Thyroid gland (tissue), 4 donors: Measurements from ENCODE around the gene KIAA1755. TPM values are rescaled to one million over a fixed set of nuclear protein-coding genes. Genes with fewer than 3 reads are reported as not detected.
A peak's percentile ranks its signal among the peaks of the same experiment; 100 is the strongest.

Experiments
- DNase-seq, 2 donors: peaks; one replicate each; pipeline ENCODE4 v3.0.0-alpha.2; 2019
- H3K27ac ChIP-seq, 3 donors: fragments of 200-600 bp; sonication (generic); 1 replicate in 2 of 3; 2 replicates in 1 of 3; pipeline ENCODE4 v1.5.1; 2016 to 2019; ENCODE audit warnings: mild to moderate bottlenecking in 1 of 3, moderate library complexity in 1 of 3
- H3K27me3 ChIP-seq: fragments of 200-600 bp; sonication (generic); one replicate; pipeline ENCODE4 v1.5.1; 2019
- H3K36me3 ChIP-seq, 2 donors: fragments of 200-600 bp; sonication (generic); one replicate each; pipeline ENCODE4 v1.5.1; 2016 to 2019
- H3K4me1 ChIP-seq, 2 donors: fragments of 200-600 bp; sonication (generic); one replicate each; pipeline ENCODE4 v1.5.1; 2017 to 2019
- H3K4me3 ChIP-seq, 3 donors: fragments of 200-600 bp; sonication (generic); replicated peaks in 1 of 3; 1 replicate in 2 of 3; 2 replicates in 1 of 3; pipeline ENCODE4 v1.5.1; 2016; ENCODE audit warnings: mild to moderate bottlenecking in 1 of 3
- H3K9me3 ChIP-seq: fragments of 200-600 bp; sonication (generic); one replicate; pipeline ENCODE4 v1.5.1; 2017
- POLR2A ChIP-seq, 2 donors: fragments of 450-650 bp; IDR thresholded peaks; one replicate each; pipeline ENCODE4 v1.6.1; 2017; ENCODE audit warnings: antibody characterized with exemption in 2 of 2, mild to moderate bottlenecking in 2 of 2, moderate library complexity in 1 of 2
- WGBS, 2 donors: methylation state at CpG; one replicate each; pipeline ENCODE4 v1.1.5; 2017; 5-methylcytosine and 5-hydroxymethylcytosine counted together
- intact Hi-C: fragments of 100-400 bp; cut with DNase I; formaldehyde crosslinking; loops from one replicate; pipeline ENCODE4 v1.15.1; 2023
- total RNA-seq, 4 donors: library from RNA; depleted of rRNA; stranded (reverse); fragments of >200 nt; gene quantifications; one replicate each; pipeline ENCODE4 v1.2.3, GENCODE V29; 2016
- TF ChIP-seq, protein P1 (sequence below), 6 experiments: fragments of 200-600 bp in 3 of 6; fragments of 450-650 bp in 3 of 6; sonication (generic) in 3 of 6; IDR thresholded peaks; one replicate each; pipeline ENCODE4 v1.5.1; 2016 to 2019; ENCODE audit warnings: antibody characterized with exemption in 6 of 6, mild to moderate bottlenecking in 2 of 6, inconsistent platforms in 1 of 6, moderate library complexity in 1 of 6

KIAA1755 gene
- total RNA-seq, 4 donors from 2014 or later, result 1.0 to 5.5 (median 1.7) TPM

DNA sequence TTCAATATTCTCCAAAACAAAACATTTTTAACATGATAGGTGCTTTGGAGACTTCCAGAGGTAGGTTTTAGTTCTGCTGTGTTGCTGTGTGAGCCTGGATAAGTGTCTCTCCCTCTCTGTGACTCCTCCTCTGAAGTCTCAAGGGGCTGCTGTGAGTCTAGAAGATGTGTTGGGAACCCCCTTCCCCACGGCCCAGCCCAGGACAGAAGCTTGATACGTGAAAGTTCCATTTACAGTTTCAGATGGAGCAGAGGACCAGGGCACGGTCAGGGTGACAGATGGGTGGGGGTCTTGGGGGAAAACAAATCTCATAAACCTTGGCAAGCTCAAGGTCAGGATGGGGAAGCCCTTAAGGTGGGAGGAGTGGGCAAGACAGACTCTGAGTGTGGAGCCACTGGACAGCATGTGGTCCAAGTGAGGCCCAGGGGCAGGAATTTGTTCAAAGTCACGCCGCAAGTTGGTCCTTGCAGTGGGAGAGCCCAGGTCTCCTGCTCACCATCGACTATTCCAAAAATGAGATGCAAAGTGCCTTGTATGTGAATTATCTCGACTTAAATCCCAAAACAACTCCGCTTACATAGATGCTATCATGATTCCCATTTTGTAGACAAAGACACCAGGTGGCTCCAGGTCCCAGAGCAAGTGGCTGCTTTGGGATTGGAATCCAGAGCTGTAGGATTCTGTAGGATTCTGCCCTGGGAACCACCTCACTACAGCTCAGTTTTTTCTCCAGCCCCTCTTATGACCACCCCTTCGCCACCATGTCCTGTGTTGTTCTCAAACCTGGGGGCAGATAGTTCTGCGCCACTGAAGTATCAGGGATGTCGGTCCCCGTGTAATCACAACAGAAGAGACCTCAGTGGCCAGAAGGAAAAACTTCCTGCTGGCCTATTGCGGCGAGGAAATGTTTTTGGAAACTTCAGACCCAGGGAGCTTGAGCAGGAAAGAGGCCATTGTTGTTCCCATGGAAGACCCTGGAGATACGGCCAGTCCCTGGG, 97.4 kb downstream of the KIAA1755 start:
- Histone ChIP-seq H3K27ac (peak overlapping the region in 2 of 3 donors; percentile 5 to 31), H3K27me3 (no peaks in the 10 kb centered on the region), H3K4me3 (no peak overlapping the region), H3K9me3 (no peaks in the 10 kb centered on the region), H3K4me1 (peaks cover 0 to 24% of the 10 kb centered on the region in 2 donors), H3K36me3 (no peaks in the 10 kb centered on the region)
- intact Hi-C loops, result loop anchor here (5.0 kb wide), 1 partner anchor 86 kb away; no protein-coding TSS in a partner anchor
- DNase-seq, result no peak
- WGBS, 2 donors, result 67 to 71% methylated on average over 15 of the region's 15 CpGs
- no peak for TF ChIP-seq POLR2A (IDR thresholded peaks at IDR 0.05)
- TF ChIP-seq, protein P1, sequence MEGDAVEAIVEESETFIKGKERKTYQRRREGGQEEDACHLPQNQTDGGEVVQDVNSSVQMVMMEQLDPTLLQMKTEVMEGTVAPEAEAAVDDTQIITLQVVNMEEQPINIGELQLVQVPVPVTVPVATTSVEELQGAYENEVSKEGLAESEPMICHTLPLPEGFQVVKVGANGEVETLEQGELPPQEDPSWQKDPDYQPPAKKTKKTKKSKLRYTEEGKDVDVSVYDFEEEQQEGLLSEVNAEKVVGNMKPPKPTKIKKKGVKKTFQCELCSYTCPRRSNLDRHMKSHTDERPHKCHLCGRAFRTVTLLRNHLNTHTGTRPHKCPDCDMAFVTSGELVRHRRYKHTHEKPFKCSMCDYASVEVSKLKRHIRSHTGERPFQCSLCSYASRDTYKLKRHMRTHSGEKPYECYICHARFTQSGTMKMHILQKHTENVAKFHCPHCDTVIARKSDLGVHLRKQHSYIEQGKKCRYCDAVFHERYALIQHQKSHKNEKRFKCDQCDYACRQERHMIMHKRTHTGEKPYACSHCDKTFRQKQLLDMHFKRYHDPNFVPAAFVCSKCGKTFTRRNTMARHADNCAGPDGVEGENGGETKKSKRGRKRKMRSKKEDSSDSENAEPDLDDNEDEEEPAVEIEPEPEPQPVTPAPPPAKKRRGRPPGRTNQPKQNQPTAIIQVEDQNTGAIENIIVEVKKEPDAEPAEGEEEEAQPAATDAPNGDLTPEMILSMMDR (IDR thresholded peaks at IDR 0.05), result no peak

DNA sequence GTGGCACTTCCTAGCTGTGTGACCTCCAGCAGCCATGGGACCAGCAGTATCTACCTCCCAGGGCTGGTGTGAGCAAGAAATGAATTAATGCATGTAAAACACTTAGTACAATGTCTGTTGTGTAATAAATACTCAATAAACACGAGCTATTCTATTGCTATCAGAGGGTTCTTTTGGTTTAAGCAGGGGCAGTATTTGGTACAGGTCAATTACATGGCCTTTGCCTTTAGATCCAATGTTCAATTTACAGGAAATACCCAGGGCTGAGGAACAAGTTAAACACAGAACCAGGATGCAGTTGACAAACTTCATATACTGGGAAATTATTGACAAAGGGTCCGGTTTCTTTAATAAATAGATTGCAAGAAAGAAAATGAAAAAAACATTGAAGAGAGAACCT, 98.4 kb downstream of the KIAA1755 start:
- DNase-seq, result no peak
- H3K9me3 ChIP-seq, result no peaks in the 10 kb centered on the region
- 77 to 79% methylated on average over 2 of the region's 2 CpGs for WGBS, 2 donors
- no peak for TF ChIP-seq POLR2A (IDR thresholded peaks at IDR 0.05)
- intact Hi-C loops, result loop anchor here (5.0 kb wide), 1 partner anchor 85 kb away; no protein-coding TSS in a partner anchor
- no peak overlapping the region for H3K4me3 ChIP-seq
- H3K27ac ChIP-seq, result no peak overlapping the region
- no peaks in the 10 kb centered on the region for H3K36me3 ChIP-seq
- H3K4me1 ChIP-seq, result peaks cover 3 to 26% of the 10 kb centered on the region in 2 donors
- no peaks in the 10 kb centered on the region for H3K27me3 ChIP-seq

DNA sequence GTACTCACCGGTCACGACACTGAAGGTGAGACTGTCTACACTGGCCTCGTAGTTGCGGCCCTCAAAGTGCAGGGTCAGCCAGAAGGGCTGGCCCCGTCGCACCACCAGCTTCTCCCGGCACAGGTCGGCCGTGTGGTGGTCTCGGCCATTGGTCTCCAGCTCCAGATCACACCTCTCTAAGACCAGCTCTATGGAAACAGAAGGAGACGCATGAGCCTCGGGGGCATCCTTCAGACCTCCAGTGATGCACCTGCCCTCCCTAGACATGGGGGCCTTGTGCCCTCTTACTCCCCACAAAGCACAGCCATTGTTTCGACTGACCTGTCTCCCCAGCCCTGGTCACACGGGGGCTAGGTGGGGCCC, 99.1 kb downstream of the KIAA1755 start:
- peaks cover 5 to 34% of the 10 kb centered on the region in 2 donors for H3K4me1 ChIP-seq
- H3K9me3 ChIP-seq, result no peaks in the 10 kb centered on the region
- H3K27me3 ChIP-seq, result no peaks in the 10 kb centered on the region
- H3K27ac ChIP-seq, result no peak overlapping the region
- H3K36me3 ChIP-seq, result no peaks in the 10 kb centered on the region
- no peak for TF ChIP-seq POLR2A (IDR thresholded peaks at IDR 0.05)
- TF ChIP-seq, protein P1 (IDR thresholded peaks at IDR 0.05), result no peak
- intact Hi-C loops, result loop anchor here (5.0 kb wide), 1 partner anchor 84 kb away; no protein-coding TSS in a partner anchor
- H3K4me3 ChIP-seq, result no peak overlapping the region
- DNase-seq, result no peak
- 89 to 93% methylated on average over 14 of the region's 14 CpGs for WGBS, 2 donors

Other genes with a start within 250 kb of the KIAA1755 start
- 10 to 100 TPM; 23.0 to 45.0 (median 30.1) TPM for gene TTI1, start 227.3 kb downstream of the KIAA1755 start, total RNA-seq
- gene RPRD1B, start 227.0 kb downstream of the KIAA1755 start, total RNA-seq, result 10 to 100 TPM; 24.2 to 58.9 (median 27.0) TPM
- gene TGM2, start 95.5 kb downstream of the KIAA1755 start, total RNA-seq, result 100 to 1,000 TPM in 1 of 4 donors, 10 to 100 TPM in 3; 16.9 to 133 (median 18.4) TPM
- under 1 TPM in 2 of 4 donors, not detected in 2; 0.22 to 0.40 TPM for gene BPI, start 43.4 kb upstream of the KIAA1755 start, total RNA-seq
- 1 to 10 TPM in 3 of 4 donors, under 1 TPM in 1; 0.45 to 3.4 (median 2.3) TPM for gene LBP, start 85.7 kb upstream of the KIAA1755 start, total RNA-seq
- gene SNHG17, start 174.6 kb upstream of the KIAA1755 start, total RNA-seq, result 10 to 100 TPM; 13.3 to 38.4 (median 18.7) TPM
- gene RALGAPB, start 212.1 kb upstream of the KIAA1755 start, total RNA-seq, result 10 to 100 TPM; 53.6 to 79.8 (median 62.1) TPM